ENCODE data around the gene ULK4.

DNA sequence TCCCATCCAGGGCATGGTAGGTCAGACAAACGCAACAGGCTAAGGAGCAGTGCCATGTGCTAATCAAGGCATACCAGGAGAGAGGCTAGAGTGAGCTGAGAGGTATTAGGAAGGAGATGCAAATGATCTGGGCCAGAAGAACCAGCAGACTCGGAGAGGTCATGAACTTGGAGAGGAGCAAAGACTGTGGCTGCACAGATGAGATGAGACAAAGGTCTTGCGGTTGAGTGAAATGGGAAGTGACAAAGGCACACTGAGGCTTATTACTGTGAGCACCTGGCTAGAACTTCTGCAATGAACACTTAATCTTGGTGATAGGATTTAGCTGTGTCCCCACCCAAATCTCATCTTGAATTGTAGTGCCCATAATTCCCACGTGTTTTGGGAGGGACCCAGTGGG is 380.2 kb downstream of the ULK4 start:
- TF ChIP-seq CTCF (conservative IDR thresholded peaks at IDR 0.05): no peak
- no peak for TF ChIP-seq EZH2 (IDR thresholded peaks at IDR 0.05; ENCODE audit: low read depth)
